GM12892 (cell line): ENCODE results near the gene TTC22.

Experiments
- POLR2A ChIP-seq: IDR thresholded peaks from 2 replicates; pipeline ENCODE4 v1.6.1; 2011; ENCODE audit warnings: low read depth, low read length, control low read depth
- POLR2AphosphoS5 ChIP-seq: IDR thresholded peaks from 2 replicates; pipeline ENCODE4 v1.6.1; 2011; ENCODE audit warnings: low read depth, low read length, control low read depth
- TAF1 ChIP-seq: IDR thresholded peaks from 2 replicates; pipeline ENCODE4 v1.6.1; 2011; ENCODE audit warnings: low read depth, mild to moderate bottlenecking, control low read depth, low read length, borderline replicate concordance

GRCh38 chr1:54745864-54746263 lies 55.3 kb downstream of the TTC22 start:
- TF ChIP-seq POLR2A (no peak), TAF1 (no peak), POLR2AphosphoS5 (no peak)
